ENCODE results near the gene RARB.

The RARB gene

DNA sequence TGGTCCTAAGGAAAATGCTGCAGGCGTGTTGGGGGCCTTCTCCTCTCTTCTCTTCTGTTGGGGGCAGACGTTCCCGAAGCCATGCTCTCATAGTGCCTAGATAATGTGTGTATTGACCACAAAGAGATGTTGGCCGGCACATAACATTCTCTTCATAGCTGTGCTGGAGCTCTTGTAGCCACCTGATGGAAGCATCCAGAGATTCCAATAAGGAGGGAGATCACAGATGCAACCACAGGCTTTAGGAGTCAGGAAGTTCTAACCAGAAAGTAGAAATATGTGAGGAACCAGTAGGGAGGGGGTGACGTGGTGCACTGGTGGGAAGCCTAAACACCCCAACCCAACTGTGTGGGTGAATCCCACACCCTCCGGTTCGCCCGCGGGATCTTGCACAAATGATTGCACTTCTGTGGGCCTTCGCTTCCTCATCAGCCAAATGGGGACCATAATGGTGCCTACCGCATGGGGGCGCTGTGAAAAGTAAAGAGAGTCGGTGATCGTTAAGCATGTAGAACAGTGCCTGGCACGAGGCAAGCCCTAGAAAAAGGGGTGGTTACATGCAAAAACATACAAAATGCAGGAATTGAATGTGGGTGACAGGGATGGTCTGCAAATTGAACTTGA lies 148.9 kb downstream of the RARB start:
- DNase-seq (ENCODE audit: low read depth in 2 of 2): no peak

DNA sequence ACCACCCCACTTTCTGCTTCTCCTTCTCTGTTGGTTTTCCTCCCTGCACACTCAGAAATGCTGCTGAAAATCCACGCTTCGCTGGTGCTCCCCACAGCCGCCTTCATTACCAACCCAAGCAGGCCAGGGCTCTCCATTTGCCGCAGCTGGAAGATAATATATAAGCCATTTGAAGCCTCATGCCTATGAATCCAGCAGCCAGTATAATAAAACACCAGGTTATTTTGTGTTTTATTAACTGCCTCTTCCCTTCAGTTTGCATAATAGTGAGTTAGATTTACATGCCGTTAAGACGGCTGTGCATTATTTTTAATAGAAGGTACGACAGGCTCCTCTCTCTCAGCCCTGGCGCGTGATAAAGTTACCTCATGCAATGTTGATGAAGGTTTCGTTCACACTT lies 150.0 kb downstream of the RARB start:
- no peak for DNase-seq (ENCODE audit: low read depth in 2 of 2)

DNA sequence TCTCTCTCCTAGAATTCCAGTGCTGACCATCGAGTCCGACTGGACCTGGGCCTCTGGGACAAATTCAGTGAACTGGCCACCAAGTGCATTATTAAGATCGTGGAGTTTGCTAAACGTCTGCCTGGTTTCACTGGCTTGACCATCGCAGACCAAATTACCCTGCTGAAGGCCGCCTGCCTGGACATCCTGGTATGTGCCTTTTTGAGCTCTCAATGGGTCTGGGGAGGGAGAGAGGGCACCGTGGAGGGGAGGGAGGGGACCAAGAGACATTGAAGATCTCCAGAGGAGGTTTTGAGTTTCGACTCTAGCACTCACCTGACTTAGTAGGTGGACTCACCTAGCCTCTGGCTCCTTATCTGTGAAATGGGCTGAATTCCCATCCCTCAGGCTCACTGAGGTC lies 152.5 kb downstream of the RARB start:
- no peak for DNase-seq (ENCODE audit: low read depth in 2 of 2)

DNA sequence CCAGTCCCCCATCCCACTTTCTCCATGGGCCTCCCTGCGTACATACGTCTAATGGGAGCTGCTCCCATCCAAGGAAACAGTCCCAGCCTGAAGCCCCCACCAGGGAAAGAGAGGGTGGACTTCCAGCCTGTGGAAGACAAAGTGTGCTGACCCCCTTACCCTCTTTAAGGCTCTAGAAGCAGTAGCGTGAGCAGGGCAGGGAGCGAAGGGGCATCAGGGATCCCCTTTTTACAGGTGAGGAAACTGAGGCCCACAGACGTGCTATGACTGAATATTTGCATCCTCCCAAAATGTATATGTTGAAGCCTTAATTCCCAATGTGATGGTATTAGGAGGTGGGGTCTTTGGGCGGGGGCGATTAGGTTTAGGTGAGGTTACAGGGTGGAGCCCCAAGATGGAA lies 153.3 kb downstream of the RARB start:
- DNase-seq (ENCODE audit: low read depth in 2 of 2): no peak

DNA sequence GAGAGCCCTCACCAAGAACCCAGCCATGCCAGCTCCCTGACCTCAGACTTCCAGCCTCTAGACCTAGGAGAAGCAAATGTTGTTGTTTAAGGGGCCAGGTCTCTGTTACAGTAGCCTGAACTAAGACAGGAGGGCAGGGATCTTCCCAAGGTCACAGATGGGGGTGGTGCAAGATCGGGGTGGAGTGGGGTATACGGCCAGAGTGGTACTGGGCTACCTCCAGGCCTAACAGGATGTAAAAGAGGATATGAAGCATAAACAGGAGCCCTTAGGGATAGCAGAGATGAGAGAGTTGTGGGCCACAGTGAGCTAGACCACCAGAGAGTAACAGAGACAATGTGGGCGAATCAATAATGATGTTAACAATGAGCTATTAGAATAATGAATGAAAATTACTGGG lies 153.8 kb downstream of the RARB start:
- no peak for DNase-seq (ENCODE audit: low read depth in 2 of 2)

DNA sequence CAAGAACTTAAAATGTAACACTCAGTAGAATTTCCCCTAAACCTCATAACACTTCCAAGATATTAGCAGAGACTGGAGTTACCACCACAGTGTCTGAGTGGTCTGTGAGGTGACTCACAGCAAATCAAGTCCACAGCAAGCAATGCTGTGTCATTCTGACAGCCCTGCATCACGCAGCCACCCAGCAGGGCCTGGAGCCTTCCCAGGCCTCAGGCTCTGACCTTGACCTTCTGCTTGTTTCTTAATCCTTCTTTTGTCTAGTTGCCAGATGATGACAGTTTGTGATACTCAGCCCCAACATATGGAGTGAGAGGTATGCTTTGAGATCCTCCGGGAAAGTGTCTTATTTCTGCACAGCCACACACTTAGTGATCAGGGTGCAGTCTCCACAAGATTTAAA lies 154.2 kb downstream of the RARB start:
- DNase-seq (ENCODE audit: low read depth in 2 of 2): no peak

DNA sequence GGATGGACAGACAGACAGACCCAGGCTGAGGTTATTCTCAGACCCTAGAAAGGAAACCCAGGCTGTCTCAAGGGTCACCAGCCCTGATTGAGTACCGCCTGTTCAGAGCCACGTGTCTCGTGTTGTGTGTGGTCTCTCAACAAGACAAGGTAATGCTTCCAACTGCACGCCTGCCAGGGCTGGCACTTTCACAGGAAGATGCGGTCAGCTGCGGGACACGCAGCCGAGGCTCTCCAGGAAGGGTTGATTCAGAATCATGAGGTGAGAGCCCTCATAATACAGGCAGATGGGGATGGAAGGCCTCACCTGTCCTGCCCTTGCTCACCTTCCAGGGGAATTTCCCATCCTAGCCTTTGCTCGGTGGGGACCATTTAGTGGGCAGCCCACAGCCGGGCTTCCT lies 155.3 kb downstream of the RARB start:
- no peak for DNase-seq (ENCODE audit: low read depth in 2 of 2)

DNA sequence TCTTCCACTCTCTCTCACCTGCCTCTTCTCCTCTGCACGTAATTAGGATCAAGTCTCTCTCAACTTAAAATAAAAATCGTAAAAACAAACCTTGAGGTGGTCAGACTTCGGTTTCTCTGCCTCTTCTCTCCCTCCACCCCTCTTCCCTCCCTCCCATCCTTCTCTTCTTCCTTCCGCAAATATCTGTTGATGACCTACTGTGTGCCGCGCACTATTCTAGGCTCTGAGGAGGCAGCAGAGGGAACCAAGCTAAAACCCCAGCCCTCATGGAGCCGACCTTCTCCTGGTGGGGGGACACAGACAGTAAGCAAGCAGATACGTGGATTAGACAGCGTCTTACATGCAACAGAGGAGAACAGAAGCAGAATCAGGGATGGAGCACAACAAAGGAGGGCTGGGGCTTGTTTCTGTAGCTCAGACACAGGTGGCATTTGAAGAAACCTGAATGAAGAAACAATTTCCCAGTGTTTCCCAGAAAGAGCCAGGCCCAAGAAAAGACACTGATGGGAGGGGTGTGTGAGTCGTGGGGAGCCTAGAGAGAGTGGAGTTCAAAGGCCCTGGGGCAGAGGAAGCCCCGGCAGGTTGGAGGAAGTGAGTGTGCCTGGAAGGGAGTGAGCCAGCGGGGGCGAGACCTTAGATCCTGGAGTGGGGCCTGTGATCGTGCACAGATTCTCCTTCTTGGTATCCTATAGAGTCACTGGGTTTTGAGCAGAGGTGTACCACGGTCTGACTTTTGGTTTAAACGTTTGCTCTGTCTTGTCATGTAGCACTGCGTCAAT lies 156.1 kb downstream of the RARB start:
- DNase-seq (ENCODE audit: low read depth in 2 of 2): no peak

DNA sequence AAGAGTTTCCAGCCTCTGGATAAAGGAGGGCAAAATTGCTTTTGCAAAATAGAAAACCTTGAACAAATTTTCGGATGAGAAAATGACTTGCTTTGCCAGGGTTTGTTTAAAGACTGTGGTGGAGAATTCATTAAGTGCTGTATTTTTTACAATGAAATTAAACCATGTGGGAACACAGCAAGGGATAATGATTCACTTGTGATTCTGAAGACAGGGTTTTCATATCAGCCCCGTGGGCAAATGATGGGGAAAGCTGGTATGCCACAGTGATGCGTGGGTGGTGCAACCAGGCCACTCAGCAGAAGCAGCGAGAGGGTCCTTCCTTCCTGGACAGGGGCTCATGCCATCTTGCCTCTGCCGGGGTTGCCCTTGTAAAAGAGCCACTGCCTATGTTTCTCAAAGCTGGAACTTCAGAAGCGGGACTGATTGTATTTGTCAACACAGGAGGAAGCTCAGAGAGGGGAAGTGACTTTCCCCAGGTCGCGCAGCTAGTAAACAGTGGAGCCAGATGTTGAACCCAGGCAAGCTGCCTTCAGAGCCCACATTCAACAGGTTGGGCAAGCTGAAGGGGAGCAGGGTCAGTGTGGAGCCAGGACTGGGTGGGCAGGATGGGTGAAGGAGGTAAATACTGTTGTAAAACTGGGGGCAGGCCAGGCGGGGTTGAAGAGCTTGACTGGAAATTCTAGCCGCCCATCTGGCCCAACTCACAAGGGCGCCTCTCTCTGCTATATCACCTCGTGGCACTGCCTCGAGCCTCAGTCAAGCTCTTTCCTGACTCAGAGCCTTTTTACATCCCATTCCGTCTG lies 157.5 kb downstream of the RARB start:
- DNase-seq (ENCODE audit: low read depth in 2 of 2): no peak

DNA sequence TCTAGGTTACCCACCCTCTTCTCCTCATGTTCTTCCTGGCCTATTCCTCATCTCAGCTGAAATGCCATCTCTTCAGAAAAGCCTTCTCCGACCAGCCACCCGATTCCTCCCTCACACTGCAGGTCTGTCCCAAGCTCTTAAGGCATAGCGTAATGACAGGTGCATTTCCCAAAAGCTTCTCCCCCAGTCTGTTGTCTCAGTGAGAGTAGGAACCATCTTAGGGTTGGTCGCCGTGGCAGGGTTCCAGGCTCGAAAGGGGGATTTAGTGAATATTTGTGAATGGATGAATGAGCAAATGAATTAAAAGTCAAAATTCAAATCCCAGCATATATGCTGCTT lies 158.1 kb downstream of the RARB start:
- no peak for DNase-seq (ENCODE audit: low read depth in 2 of 2)

DNA sequence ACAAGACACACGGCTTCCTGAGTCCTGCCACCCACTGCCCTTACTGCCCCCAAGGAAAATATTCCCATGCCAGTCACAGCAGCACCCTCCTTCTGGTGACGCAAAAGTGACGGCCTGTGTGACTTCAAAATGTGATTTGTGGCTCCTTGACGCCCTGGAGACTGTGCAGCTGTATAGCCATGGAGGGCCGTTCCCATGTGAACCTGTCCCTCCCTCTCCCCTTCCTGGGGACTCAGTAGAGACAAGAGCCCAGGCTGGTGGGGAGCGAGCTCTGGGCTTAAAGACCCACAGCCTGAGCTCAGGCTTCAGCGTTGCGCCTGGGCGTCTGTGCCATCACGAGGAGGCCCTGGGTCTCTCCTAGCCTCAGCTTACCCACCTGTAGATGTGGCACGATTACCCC lies 158.5 kb downstream of the RARB start:
- no peak for DNase-seq (ENCODE audit: low read depth in 2 of 2)

DNA sequence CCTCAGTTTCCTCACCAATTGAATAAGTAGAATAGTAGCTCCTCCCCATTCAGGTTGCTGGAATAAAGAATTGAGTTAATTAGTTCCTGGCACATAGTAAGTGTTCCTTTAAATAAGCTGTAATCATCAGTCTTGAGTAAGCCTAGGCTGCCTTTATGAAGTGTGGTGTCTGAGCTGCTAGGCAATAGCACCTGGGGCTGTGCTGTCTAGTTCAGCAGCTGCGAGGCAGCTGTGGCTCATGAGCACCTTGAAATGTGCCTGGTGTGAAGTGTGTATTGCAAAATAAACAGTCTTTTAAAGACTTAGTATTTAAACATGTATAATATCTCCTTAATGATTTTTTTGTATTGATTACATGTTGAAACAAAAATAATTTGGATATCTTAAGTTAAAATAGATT lies 159.0 kb downstream of the RARB start:
- DNase-seq (ENCODE audit: low read depth in 2 of 2): no peak

DNA sequence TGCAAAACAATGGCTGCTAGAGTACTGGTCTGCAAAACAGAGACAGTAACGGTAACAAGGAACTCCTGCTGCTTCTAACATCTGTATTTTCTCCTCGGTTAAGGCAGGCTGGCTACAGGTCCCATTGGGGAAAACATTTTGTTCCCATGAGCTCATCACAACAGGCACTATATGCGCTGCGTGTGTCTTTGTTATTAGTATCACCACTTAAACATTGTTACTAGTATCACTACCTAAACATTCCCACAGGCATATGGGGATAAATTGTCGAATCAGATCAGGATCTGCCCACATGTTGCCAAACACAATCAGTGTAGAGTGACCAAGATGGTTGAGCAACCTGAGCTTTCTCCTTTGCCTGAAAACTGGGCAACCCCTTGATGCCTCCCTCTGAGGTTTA lies 159.5 kb downstream of the RARB start:
- no peak for DNase-seq (ENCODE audit: low read depth in 2 of 2)

DNA sequence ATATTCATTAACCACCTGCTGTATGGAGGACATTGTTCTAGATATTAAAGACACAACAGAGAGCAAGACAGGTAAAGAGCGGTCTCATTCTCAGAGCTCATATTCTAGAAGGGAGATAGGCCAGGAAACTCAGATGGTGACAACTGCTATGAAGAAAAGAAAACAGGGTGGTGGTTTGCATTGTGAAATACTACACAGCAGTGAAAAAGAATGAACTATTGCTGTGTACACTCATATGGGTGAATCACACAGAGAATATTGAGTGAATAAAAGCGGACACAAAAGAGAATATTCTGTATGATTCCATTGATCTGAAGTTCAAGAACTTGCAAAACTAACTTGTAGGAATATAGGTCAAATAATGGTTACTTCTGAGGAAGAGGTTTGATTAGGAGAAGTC lies 159.9 kb downstream of the RARB start:
- DNase-seq (ENCODE audit: low read depth in 2 of 2): no peak

DNA sequence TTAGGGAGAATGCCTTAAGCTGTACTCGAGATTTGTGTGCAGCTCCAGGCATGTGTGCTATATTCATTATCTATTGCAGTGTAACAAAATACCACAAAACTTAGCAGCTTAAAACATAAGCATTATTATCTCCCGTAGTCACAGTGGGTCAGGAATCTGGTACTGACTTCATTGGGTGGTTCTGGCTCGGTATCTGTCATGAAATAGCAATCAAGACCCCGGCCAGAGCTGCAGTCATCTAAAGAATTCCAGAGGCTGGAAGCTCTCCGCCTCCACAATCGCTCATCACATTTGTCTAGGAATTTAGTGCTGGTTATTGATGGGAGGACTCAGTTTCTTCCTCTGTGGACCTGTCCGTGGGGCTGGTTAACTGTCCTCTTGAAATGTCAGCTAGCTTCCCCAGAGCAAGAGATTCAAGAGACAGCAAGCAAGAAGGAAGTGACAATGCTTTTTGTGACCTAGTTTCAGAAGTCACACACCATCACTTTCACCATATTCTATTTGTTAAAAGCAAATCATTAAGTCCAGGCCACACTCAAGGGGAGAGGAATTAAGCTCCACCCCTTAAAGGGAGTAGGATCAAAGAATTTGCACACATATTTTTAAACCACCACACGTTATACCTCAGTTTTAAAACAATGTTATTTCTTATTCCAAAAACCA lies 160.5 kb downstream of the RARB start:
- DNase-seq (ENCODE audit: low read depth in 2 of 2): no peak

DNA sequence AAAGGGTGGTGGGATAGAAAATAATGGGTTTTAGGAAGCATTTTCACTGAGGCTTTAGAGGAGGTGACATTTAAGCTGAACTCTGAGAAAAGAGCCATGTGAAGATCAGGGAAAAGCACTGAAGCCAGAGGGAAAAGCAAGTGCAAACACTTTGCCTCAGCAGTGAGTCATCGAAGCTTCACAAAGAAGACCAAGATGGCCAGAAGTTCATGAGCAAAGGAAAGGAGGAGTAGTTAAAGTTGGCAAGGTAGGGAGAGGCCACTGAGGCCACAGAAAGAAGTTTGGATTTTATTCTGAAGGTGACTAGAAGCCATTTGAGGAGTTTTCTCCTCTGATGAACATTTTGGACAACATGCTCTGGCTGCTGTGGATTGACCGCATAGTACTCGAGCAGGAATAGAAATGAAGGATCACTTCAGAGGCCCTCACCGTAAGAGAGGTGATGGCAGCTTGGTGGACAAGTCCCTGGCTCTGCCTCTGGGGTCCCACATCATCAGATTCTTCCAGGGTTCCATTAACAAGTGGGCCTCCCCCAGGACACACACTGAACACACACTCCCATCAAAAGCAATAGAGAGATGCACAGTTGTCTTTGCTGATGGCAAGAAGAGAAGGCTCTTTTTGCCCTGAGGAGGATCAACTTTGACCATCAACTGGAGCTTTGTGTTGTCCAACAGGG lies 161.2 kb downstream of the RARB start:
- no peak for DNase-seq (ENCODE audit: low read depth in 2 of 2)

DNA sequence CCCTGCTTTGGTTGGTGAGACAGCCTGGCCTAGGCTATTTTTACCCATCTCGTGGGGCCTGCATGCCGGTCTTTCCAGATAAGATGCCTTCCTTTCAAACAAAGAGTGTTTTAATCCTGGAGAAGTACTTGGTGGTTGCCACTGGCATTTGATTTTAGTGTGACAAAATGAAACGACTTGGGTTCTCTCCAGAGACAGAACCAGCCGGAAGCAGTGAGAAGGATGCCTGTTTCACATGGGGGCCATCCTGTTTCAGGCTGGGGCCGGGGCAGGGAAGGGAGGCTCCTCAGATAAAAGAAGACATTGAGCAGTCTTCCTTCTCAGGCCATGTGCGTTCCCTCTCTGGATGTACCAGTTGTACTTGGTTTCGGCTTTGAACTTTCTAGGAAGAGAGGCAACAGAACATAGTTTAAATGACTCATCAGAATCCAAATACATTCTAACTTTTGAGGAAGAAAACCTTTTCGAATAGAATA lies 161.8 kb downstream of the RARB start:
- DNase-seq (ENCODE audit: low read depth in 2 of 2): no peak

DNA sequence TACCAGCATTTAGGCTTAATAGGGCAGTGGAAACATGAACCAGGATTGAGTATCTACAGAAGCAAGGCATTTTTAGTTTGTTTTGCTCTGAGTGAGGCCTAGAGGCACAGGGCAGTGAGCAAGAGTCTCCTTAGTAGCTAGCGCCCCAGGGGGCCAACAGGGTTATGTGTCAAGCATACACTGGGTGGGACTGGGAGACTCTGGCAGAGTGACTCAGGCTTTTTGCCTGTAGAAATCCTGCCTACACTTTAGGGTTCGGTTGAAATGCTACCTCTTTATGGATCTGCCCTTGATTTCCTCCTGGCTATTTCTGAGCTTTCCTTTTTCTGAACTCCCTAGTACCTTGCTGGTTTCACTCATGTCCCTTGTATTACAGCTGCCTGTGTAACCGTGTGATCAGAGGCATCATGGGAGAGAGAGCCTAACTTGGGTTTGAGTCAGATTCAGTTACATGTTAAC lies 164.5 kb downstream of the RARB start:
- DNase-seq (ENCODE audit: low read depth in 2 of 2): no peak

DNA sequence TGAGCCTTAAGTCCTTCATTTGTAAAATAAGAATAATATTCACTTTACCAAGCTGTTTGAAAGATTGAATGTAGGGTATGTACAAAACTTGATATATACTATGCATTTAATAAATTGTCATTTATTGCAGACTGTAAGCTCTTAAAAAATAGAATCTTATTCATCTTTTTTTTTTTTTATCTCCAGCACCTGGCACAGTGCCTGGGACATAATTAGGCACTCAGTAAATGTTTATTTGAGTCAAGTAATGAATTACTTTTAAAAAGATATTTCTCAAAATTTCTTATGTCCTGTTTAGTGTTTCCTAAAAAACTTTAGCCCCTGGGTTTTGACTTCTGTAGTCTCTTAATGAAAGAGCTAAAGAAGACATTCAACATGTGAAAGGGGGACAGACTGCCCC lies 164.9 kb downstream of the RARB start:
- DNase-seq (ENCODE audit: low read depth in 2 of 2): no peak

DNA sequence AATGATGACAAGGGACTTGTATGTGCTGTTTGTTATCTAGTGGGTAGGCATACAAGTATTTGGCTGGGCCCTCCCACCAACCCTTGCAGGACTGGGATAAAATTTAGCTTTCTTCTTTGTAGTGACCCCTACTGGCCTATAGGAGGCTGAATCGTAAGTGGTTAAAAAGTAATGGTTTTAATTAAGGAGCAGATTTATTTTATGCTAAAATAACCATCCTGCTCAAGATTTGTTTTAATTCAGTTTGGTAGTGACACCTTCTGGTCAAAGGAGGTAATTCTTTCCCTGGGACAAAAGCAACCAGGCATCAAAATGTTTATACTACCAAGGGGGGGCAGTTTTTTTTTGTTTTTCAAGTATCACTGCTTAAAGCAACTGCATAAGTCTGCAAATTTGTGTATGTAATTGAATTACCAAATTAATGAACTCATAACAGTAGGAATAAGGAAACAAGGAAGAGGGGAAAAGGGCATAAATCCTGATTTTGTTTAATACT lies 166.0 kb downstream of the RARB start:
- no peak for DNase-seq (ENCODE audit: low read depth in 2 of 2)

DNA sequence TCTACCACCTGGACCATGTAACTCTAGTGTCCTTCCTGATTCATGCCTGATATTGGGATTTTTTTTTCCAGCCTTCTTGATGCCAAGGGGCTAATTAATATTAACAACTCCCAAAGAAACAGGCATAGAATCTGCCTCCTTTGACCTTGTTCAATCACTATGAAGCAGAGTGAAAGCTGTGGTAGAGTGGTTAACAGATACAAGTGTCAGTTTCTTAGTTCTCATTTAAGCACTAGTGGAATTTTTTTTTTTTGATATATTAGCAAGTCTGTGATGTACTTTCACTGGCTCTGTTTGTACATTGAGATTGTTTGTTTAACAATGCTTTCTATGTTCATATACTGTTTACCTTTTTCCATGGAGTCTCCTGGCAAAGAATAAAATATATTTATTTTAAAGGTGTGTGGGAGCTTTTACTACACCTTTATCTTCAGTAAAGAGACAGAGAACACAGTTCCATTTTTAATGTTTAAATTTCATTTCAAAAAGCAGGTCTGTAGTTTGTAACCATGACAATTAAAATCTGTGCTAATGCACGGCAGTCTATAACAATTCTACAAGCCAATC lies 169.6 kb downstream of the RARB start:
- DNase-seq (ENCODE audit: low read depth in 2 of 2): no peak

All from stimulated activated CD8-positive, alpha-beta memory T cell treated with anti-CD3 and anti-CD28 coated beads, Interleukin-2, amount 100 ng/mL, for 1 hour (primary cell).